Neural progenitor cell (in vitro differentiated cells): ENCODE measurements around the gene MYH6. TPM values are rescaled to one million over a fixed set of nuclear protein-coding genes. Genes with fewer than 3 reads are reported as not detected.

Experiments used
- DNase-seq: peaks from one replicate; pipeline ENCODE4 v3.0.0-alpha.2; 2016; ENCODE audit warnings: low spot score
- H2AFZ ChIP-seq: fragments of 200-600 bp; sonication (generic); replicated peaks from 2 replicates; pipeline ENCODE4 v1.6.1; 2016; ENCODE audit warnings: antibody characterized with exemption
- H3F3A ChIP-seq: fragments of 200-600 bp; sonication (generic); 2 replicates; pipeline ENCODE4 v1.6.1; 2016; ENCODE audit warnings: antibody characterized with exemption, low read depth
- H3K27ac ChIP-seq: fragments of 200-600 bp; sonication (generic); 2 replicates; pipeline ENCODE4 v1.5.1; 2016; ENCODE audit warnings: mild to moderate bottlenecking
- H3K27me3 ChIP-seq: fragments of 200-600 bp; sonication (generic); 2 replicates; pipeline ENCODE4 v1.6.1; 2016; ENCODE audit warnings: mild to moderate bottlenecking, moderate library complexity
- H3K36me3 ChIP-seq: fragments of 200-600 bp; sonication (generic); 2 replicates; pipeline ENCODE4 v1.5.1; 2016
- H3K4me1 ChIP-seq: fragments of 200-600 bp; sonication (generic); 2 replicates; pipeline ENCODE4 v1.6.1; 2016; ENCODE audit warnings: mixed run types
- H3K4me2 ChIP-seq: fragments of 200-600 bp; sonication (generic); 2 replicates; pipeline ENCODE4 v1.6.1; 2016
- H3K4me3 ChIP-seq: fragments of 200-600 bp; sonication (generic); 2 replicates; pipeline ENCODE4 v1.5.1; 2016
- H3K79me2 ChIP-seq: fragments of 200-600 bp; sonication (generic); 2 replicates; pipeline ENCODE4 v1.6.1; 2016; ENCODE audit warnings: low read depth
- H3K9ac ChIP-seq: fragments of 200-600 bp; sonication (generic); 2 replicates; pipeline ENCODE4 v1.6.1; 2016
- H3K9me3 ChIP-seq: fragments of 200-600 bp; sonication (generic); 2 replicates; pipeline ENCODE4 v1.5.1; 2016; ENCODE audit warnings: low read depth
- H4K20me1 ChIP-seq: fragments of 200-600 bp; sonication (generic); 2 replicates; pipeline ENCODE4 v1.6.1; 2016; ENCODE audit warnings: low read depth
- H3K27ac Mint-ChIP-seq: 3 replicates; pipeline ENCODE4 v1.8.0; 2021; ENCODE audit warnings: mixed read lengths
- H3K27me3 Mint-ChIP-seq: 2 replicates; pipeline ENCODE4 v1.8.0; 2022; ENCODE audit warnings: low read depth, mild to moderate bottlenecking, inconsistent platforms, moderate library complexity, mixed read lengths; ENCODE audit not compliant: insufficient read depth
- H3K36me3 Mint-ChIP-seq: 3 replicates; pipeline ENCODE4 v1.8.0; 2021; ENCODE audit warnings: mixed read lengths
- H3K4me1 Mint-ChIP-seq: 3 replicates; pipeline ENCODE4 v1.8.0; 2021; ENCODE audit warnings: mixed read lengths
- H3K4me3 Mint-ChIP-seq: 3 replicates; pipeline ENCODE4 v1.8.0; 2021; ENCODE audit warnings: mild to moderate bottlenecking, moderate library complexity, mixed read lengths
- H3K9me3 Mint-ChIP-seq: 3 replicates; pipeline ENCODE4 v1.8.0; 2020; ENCODE audit warnings: mixed read lengths
- EZH2 ChIP-seq: fragments of 200-600 bp; sonication (generic); IDR thresholded peaks from 2 replicates; pipeline ENCODE4 v1.6.1; 2017; ENCODE audit warnings: antibody characterized with exemption, mild to moderate bottlenecking, moderate library complexity
- EZH2phosphoT487 ChIP-seq: fragments of 200-600 bp; sonication (generic); IDR thresholded peaks from 2 replicates; pipeline ENCODE4 v1.6.1; 2017; ENCODE audit warnings: antibody characterized with exemption
- total RNA-seq: library from RNA; depleted of rRNA; stranded (reverse); fragments of >200 nt; gene quantifications from 2 replicates; pipeline ENCODE4 v1.2.3, GENCODE V29; 2015; ENCODE audit warnings: low replicate concordance
- TF ChIP-seq, protein P1 (sequence below): fragments of 200-600 bp; sonication (generic); IDR thresholded peaks from 2 replicates; pipeline ENCODE4 v1.5.1; 2017; ENCODE audit warnings: antibody characterized with exemption, mild to moderate bottlenecking

MYH6 gene
- total RNA-seq, 1 donor from 2014 or later: not detected

DNA sequence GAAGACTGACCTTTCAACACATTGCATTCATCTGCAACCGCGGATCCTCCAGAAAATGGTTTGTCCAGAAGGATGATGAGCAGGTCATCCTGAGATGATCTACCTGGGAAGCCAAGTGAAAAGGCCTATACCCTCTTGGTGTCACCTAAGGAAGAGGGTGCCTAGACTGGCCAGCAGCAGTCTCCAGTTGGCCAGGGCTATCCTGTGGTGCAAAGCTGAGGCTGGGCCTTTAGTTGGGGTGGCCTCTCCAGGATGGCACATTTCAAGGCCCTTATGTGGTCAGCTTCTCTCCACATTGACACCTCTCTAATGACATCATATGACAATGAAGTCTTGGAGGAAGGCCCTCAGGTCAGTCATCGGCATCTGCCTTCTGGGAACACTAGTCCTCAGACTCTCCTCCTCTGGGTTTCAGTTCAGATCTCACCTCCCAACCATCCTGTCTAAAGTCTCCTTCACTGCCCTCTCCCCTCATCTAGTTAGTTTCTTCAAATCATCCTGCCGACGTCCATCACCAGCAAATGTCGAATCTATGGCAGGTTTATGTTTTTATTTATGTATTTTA, 52.1 kb downstream of the MYH6 start:
- Mint-ChIP-seq H3K27me3 (peaks cover 19% of the 10 kb centered on the region), H3K9me3 (peaks cover 4% of the 10 kb centered on the region), H3K4me3 (no peak overlapping the region), H3K4me1 (peaks cover 24% of the 10 kb centered on the region), H3K36me3 (peaks cover 22% of the 10 kb centered on the region), H3K27ac (no peak overlapping the region)
- Histone ChIP-seq H3K36me3 (no peaks in the 10 kb centered on the region), H3K9me3 (no peaks in the 10 kb centered on the region), H3K4me2 (no peak overlapping the region), H4K20me1 (peaks cover 49% of the 10 kb centered on the region), H3K79me2 (peaks cover 6% of the 10 kb centered on the region), H3K4me1 (peaks cover 5% of the 10 kb centered on the region), H2AFZ (no peak overlapping the region), H3F3A (peaks cover 75% of the 10 kb centered on the region), H3K4me3 (no peak overlapping the region), H3K9ac (no peak overlapping the region), H3K27me3 (peaks cover 9% of the 10 kb centered on the region), H3K27ac (peak overlapping the region; percentile 51)
- TF ChIP-seq, protein P1, sequence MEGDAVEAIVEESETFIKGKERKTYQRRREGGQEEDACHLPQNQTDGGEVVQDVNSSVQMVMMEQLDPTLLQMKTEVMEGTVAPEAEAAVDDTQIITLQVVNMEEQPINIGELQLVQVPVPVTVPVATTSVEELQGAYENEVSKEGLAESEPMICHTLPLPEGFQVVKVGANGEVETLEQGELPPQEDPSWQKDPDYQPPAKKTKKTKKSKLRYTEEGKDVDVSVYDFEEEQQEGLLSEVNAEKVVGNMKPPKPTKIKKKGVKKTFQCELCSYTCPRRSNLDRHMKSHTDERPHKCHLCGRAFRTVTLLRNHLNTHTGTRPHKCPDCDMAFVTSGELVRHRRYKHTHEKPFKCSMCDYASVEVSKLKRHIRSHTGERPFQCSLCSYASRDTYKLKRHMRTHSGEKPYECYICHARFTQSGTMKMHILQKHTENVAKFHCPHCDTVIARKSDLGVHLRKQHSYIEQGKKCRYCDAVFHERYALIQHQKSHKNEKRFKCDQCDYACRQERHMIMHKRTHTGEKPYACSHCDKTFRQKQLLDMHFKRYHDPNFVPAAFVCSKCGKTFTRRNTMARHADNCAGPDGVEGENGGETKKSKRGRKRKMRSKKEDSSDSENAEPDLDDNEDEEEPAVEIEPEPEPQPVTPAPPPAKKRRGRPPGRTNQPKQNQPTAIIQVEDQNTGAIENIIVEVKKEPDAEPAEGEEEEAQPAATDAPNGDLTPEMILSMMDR: no peak
- TF ChIP-seq EZH2 (no peak), EZH2phosphoT487 (no peak)
- no peak for DNase-seq

DNA sequence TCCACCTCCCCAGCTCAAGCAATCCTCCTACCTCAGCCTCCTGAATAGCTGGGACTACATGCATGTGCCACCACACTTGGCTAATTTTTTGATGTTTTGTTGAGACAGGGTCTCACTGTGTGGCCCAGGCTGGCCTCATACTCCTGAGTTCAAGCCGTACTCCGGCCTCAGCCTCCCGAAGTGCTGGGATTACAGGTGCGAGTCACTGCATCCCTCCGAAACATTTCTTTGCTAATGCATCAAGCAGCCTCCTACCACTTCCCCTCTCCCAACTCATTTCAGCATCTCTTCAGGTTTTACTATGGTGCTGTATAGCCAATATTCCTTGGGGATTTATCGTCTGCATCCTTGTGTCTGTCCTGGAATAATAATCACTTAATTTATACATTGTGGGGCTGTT, 53.1 kb downstream of the MYH6 start:
- Mint-ChIP-seq H3K27me3 (peaks cover 19% of the 10 kb centered on the region), H3K4me1 (peaks cover 22% of the 10 kb centered on the region), H3K4me3 (no peak overlapping the region), H3K27ac (no peak overlapping the region), H3K9me3 (peaks cover 8% of the 10 kb centered on the region), H3K36me3 (peaks cover 25% of the 10 kb centered on the region)
- H4K20me1 ChIP-seq: peaks cover 39% of the 10 kb centered on the region
- H3F3A ChIP-seq: peaks cover 70% of the 10 kb centered on the region
- H3K79me2 ChIP-seq: peaks cover 3% of the 10 kb centered on the region
- H3K4me1 ChIP-seq: peaks cover 5% of the 10 kb centered on the region
- no peaks in the 10 kb centered on the region for H3K9me3 ChIP-seq
- no peak overlapping the region for H3K9ac ChIP-seq
- H3K27ac ChIP-seq: no peak overlapping the region
- no peak overlapping the region for H3K4me3 ChIP-seq
- no peak overlapping the region for H2AFZ ChIP-seq
- no peak overlapping the region for H3K4me2 ChIP-seq
- H3K27me3 ChIP-seq: peaks cover 9% of the 10 kb centered on the region
- no peaks in the 10 kb centered on the region for H3K36me3 ChIP-seq
- TF ChIP-seq EZH2 (no peak), EZH2phosphoT487 (no peak)
- TF ChIP-seq, protein P1: no peak
- DNase-seq: no peak

DNA sequence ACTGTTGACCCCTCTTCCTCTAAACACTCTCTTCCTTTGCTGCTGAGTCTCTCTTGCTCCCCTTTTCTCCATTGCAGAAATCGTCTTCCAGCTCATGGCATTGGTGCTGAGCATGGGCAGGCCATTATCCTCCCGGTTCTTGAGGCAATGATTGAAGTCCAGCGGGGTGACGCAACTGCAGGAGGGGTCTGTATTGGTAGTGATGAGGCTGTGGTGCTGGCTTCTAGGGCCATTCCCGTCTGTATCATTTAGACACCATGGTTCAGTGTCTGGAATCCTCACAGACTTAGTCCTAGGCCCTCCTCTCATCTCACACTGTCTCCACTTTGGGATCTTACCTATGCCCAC, 54.7 kb downstream of the MYH6 start:
- Mint-ChIP-seq H3K27ac (no peak overlapping the region), H3K27me3 (peaks cover 21% of the 10 kb centered on the region), H3K36me3 (peaks cover 25% of the 10 kb centered on the region), H3K4me3 (peak overlapping the region; percentile 89), H3K4me1 (peaks cover 19% of the 10 kb centered on the region), H3K9me3 (peaks cover 8% of the 10 kb centered on the region)
- H3K4me2 ChIP-seq: peak overlapping the region; percentile 99
- H3K27ac ChIP-seq: no peak overlapping the region
- H3K79me2 ChIP-seq: peaks cover 3% of the 10 kb centered on the region
- H3K9me3 ChIP-seq: no peaks in the 10 kb centered on the region
- H3K9ac ChIP-seq: no peak overlapping the region
- no peak for DNase-seq
- H3K4me3 ChIP-seq: no peak overlapping the region
- H2AFZ ChIP-seq: no peak overlapping the region
- H3K4me1 ChIP-seq: peaks cover 5% of the 10 kb centered on the region
- peaks cover 59% of the 10 kb centered on the region for H3F3A ChIP-seq
- H3K36me3 ChIP-seq: no peaks in the 10 kb centered on the region
- H4K20me1 ChIP-seq: peaks cover 24% of the 10 kb centered on the region
- no peak for TF ChIP-seq EZH2
- no peak for TF ChIP-seq EZH2phosphoT487
- H3K27me3 ChIP-seq: peaks cover 9% of the 10 kb centered on the region
